NCI-H1930 (cell line): ENCODE measurements around the gene CASP6.
"Not testable (repeated sequence)": the region's sequence is repeated elsewhere in the genome, so short reads cannot be mapped to it uniquely, and the experiment has no call there.

Experiments used
- DNase-seq, 2 experiments: peaks; one replicate each; lab custom pipeline; 2025; lab: John Stamatoyannopoulos, UW

CASP6 gene

GRCh38 chr4:109719604-109720003 lies 16.4 kb upstream of the CASP6 start:
- DNase-seq: no peak

GRCh38 chr4:109718759-109719158 lies 15.5 kb upstream of the CASP6 start:
- no peak for DNase-seq

- DNase-seq: no peak
These were observed 10.3 kb upstream of the CASP6 start for GRCh38 chr4:109713500-109713899.

- no peak for DNase-seq
These were observed 5.7 kb upstream of the CASP6 start for GRCh38 chr4:109708990-109709389.

GRCh38 chr4:109708435-109708834 lies 5.2 kb upstream of the CASP6 start:
- DNase-seq: no peak

- DNase-seq: no peak
These were observed 568 bp upstream of the CASP6 start for GRCh38 chr4:109703664-109704361.

GRCh38 chr4:109701566-109702410 lies 1.5 kb downstream of the CASP6 start:
- no peak for DNase-seq

GRCh38 chr4:109699553-109700225 lies 3.6 kb downstream of the CASP6 start:
- no peak for DNase-seq

- DNase-seq: no peak
These were observed 4.6 kb downstream of the CASP6 start for GRCh38 chr4:109698656-109699055.

- no peak for DNase-seq
These were observed 11.8 kb downstream of the CASP6 start for GRCh38 chr4:109691411-109691920.

- no peak for DNase-seq
These were observed 12.4 kb downstream of the CASP6 start for GRCh38 chr4:109690690-109691410.

GRCh38 chr4:109684727-109685126 lies 18.5 kb downstream of the CASP6 start:
- DNase-seq: no peak

- no peak for DNase-seq
These were observed 19.5 kb downstream of the CASP6 start for GRCh38 chr4:109683621-109684253.

GRCh38 chr4:109682875-109683274 lies 20.4 kb downstream of the CASP6 start:
- DNase-seq: no peak

GRCh38 chr4:109678925-109679324 lies 24.3 kb downstream of the CASP6 start:
- not testable (repeated sequence) for DNase-seq

GRCh38 chr4:109678472-109678871 lies 24.8 kb downstream of the CASP6 start:
- not testable (repeated sequence) for DNase-seq

GRCh38 chr4:109676886-109677285 lies 26.4 kb downstream of the CASP6 start:
- DNase-seq: no peak

- DNase-seq: no peak
These were observed 27.4 kb downstream of the CASP6 start for GRCh38 chr4:109675843-109676242.

- DNase-seq: no peak
These were observed 28.1 kb downstream of the CASP6 start for GRCh38 chr4:109675181-109675580.

GRCh38 chr4:109673303-109673702 lies 29.9 kb downstream of the CASP6 start:
- DNase-seq: no peak

GRCh38 chr4:109672169-109672930 lies 30.9 kb downstream of the CASP6 start:
- DNase-seq: no peak
